Esophagus squamous epithelium (tissue), 5 donors: Measurements from ENCODE around the gene RINL. TPM values are rescaled to one million over a fixed set of nuclear protein-coding genes. Genes with fewer than 3 reads are reported as not detected.

ENCODE experiments used
- DNase-seq: peaks from one replicate; lab custom pipeline; 2025; lab: John Stamatoyannopoulos, UW
- H3K27ac ChIP-seq, 4 donors: fragments of 200-600 bp; sonication (generic); one replicate each; pipeline ENCODE4 v1.5.1; 2016 to 2019; ENCODE audit warnings: mild to moderate bottlenecking in 1 of 4
- H3K27me3 ChIP-seq, 4 donors: fragments of 200-600 bp; sonication (generic); 1 replicate in 3 of 4; 2 replicates in 1 of 4; pipeline versions ENCODE4 v1.5.1 to v1.6.0; 2017 to 2021; ENCODE audit warnings: antibody characterized with exemption in 1 of 4
- H3K36me3 ChIP-seq, 3 donors: fragments of 200-600 bp; sonication (generic); one replicate each; pipeline ENCODE4 v1.5.1; 2016 to 2019
- H3K4me1 ChIP-seq, 3 donors: fragments of 200-600 bp; sonication (generic); one replicate each; pipeline ENCODE4 v1.5.1; 2017 to 2019
- H3K4me3 ChIP-seq, 4 donors: fragments of 200-600 bp; sonication (generic); 1 replicate in 3 of 4; 2 replicates in 1 of 4; pipeline ENCODE4 v1.5.1; 2016 to 2019; ENCODE audit warnings: mild to moderate bottlenecking in 2 of 4, moderate library complexity in 1 of 4
- H3K9me3 ChIP-seq, 3 donors: fragments of 200-600 bp; sonication (generic); one replicate each; pipeline ENCODE4 v1.5.1; 2016 to 2019
- CTCF ChIP-seq, 6 experiments: fragments of 450-650 bp in 4 of 6; fragments of 200-600 bp in 2 of 6; sonication (generic) in 2 of 6; IDR thresholded peaks; one replicate each; pipeline ENCODE4 v1.5.1; 2016 to 2019; ENCODE audit warnings: antibody characterized with exemption in 6 of 6, mild to moderate bottlenecking in 4 of 6, moderate library complexity in 4 of 6
- POLR2A ChIP-seq, 4 donors: fragments of 450-650 bp; IDR thresholded peaks; one replicate each; pipeline ENCODE4 v1.6.1; 2017; ENCODE audit warnings: antibody characterized with exemption in 4 of 4, mild to moderate bottlenecking in 4 of 4, moderate library complexity in 3 of 4
- WGBS, 2 donors: methylation state at CpG; one replicate each; pipeline ENCODE4 v1.1.5; 2018; 5-methylcytosine and 5-hydroxymethylcytosine counted together
- intact Hi-C: fragments of 100-400 bp; cut with DNase I; formaldehyde crosslinking; loops from one replicate; pipeline ENCODE4 v1.15.0; 2022
- total RNA-seq, 4 donors: library from RNA; depleted of rRNA; stranded (reverse); fragments of >200 nt; gene quantifications; one replicate each; pipeline ENCODE4 v1.1.0, GENCODE V29; 2016
- donor health status: DM: yes; HTN: yes; CAD: no.

RINL gene
- total RNA-seq, 4 donors from 2014 or later, result 4.8 to 14.9 (median 5.7) TPM

- H3K27ac ChIP-seq, result peak overlapping the region; percentile 100
- H3K27me3 ChIP-seq, result no peaks in the 10 kb centered on the region
- peaks cover 11 to 18% (median 16%) of the 10 kb centered on the region in 3 donors for H3K36me3 ChIP-seq
- peaks cover 32 to 53% (median 34%) of the 10 kb centered on the region in 3 donors for H3K4me1 ChIP-seq
- intact Hi-C loops, result no loop called here
- peak overlapping the region; percentile 80 to 91 (median 83) for H3K4me3 ChIP-seq
- TF ChIP-seq POLR2A (IDR thresholded peaks at IDR 0.05) (no peak), CTCF (IDR thresholded peaks at IDR 0.05) (no peak)
- no peaks in the 10 kb centered on the region for H3K9me3 ChIP-seq
- WGBS, 2 donors, result 0 to 1% methylated on average over 23 to 27 of the region's 40 CpGs
- no peak for DNase-seq
These were observed 27.0 kb downstream of the RINL start for GRCh38 chr19:38850976-38851621.

GRCh38 chr19:38850436-38850975 is 27.6 kb downstream of the RINL start:
- no peaks in the 10 kb centered on the region for H3K9me3 ChIP-seq
- intact Hi-C loops, result no loop called here
- peak in 4 of 6 experiments; percentile 25 to 50 (median 42) for TF ChIP-seq CTCF (IDR thresholded peaks at IDR 0.05)
- TF ChIP-seq POLR2A (IDR thresholded peaks at IDR 0.05), result peak in 3 of 4 donors; percentile 82 to 98 (median 95)
- peaks cover 17 to 24% (median 22%) of the 10 kb centered on the region in 3 donors for H3K36me3 ChIP-seq
- DNase-seq, result no peak
- H3K27me3 ChIP-seq, result no peaks in the 10 kb centered on the region
- peak overlapping the region; percentile 80 to 91 (median 83) for H3K4me3 ChIP-seq
- H3K27ac ChIP-seq, result peak overlapping the region; percentile 100
- H3K4me1 ChIP-seq, result peaks cover 32 to 59% (median 40%) of the 10 kb centered on the region in 3 donors
- 0% methylated on average over 8 to 19 of the region's 26 CpGs for WGBS, 2 donors

GRCh38 chr19:38849860-38850435 is 28.1 kb downstream of the RINL start, which contains the start of gene HNRNPL:
Gene HNRNPL, minus strand, starts transcription at chr19:38849986. Its CDS starts 20 bp downstream, at chr19:38849966.
- peak; percentile 100 for DNase-seq
- Histone ChIP-seq H3K9me3 (no peaks in the 10 kb centered on the region), H3K4me1 (peaks cover 32 to 65% (median 42%) of the 10 kb centered on the region in 3 donors), H3K27me3 (no peaks in the 10 kb centered on the region), H3K36me3 (peaks cover 22 to 30% (median 28%) of the 10 kb centered on the region in 3 donors), H3K4me3 (peak within 1 kb of the TSS; percentile 83 to 100 (median 92)), H3K27ac (peak within 1 kb of the TSS; percentile 100)
- WGBS, 2 donors, result 0 to 1% methylated on average over 19 to 24 of the region's 50 CpGs
- TF ChIP-seq POLR2A (IDR thresholded peaks at IDR 0.05) (peak in 3 of 4 donors; percentile 81 to 99 (median 93)), CTCF (IDR thresholded peaks at IDR 0.05) (peak; percentile 18 to 63 (median 51))
- intact Hi-C loops, result no loop called here

GRCh38 chr19:38849147-38849859 is 28.8 kb downstream of the RINL start:
- H3K9me3 ChIP-seq, result no peaks in the 10 kb centered on the region
- H3K4me3 ChIP-seq, result peak overlapping the region; percentile 62 to 100 (median 92)
- peaks cover 29 to 36% (median 34%) of the 10 kb centered on the region in 3 donors for H3K36me3 ChIP-seq
- TF ChIP-seq CTCF (IDR thresholded peaks at IDR 0.05), result peak in 1 of 6 experiments; percentile 39
- TF ChIP-seq POLR2A (IDR thresholded peaks at IDR 0.05), result peak in 1 of 4 donors; percentile 1
- H3K27me3 ChIP-seq, result no peaks in the 10 kb centered on the region
- peak; percentile 80 for DNase-seq
- intact Hi-C loops, result no loop called here
- peak overlapping the region; percentile 93 to 100 (median 100) for H3K27ac ChIP-seq
- H3K4me1 ChIP-seq, result peaks cover 32 to 71% (median 42%) of the 10 kb centered on the region in 3 donors
- 0 to 2% methylated on average over 16 to 23 of the region's 76 CpGs for WGBS, 2 donors
